ENCODE results near the gene ABAT. TPM values are rescaled to one million over a fixed set of nuclear protein-coding genes. Genes with fewer than 3 reads are reported as not detected.
A peak's percentile ranks its signal among the peaks of the same experiment; 100 is the strongest.
"Not testable (repeated sequence)": the region's sequence is repeated elsewhere in the genome, so short reads cannot be mapped to it uniquely, and the experiment has no call there.

Gene ABAT
- total RNA-seq, 1 donor from 2014 or later, result 14.5 TPM

- H3K4me1 ChIP-seq; H3K27me3 ChIP-seq (ENCODE audit: low read depth); H3K27ac ChIP-seq (replicated peaks); H3K4me3 ChIP-seq; H3K9me3 ChIP-seq (replicated peaks); DNase-seq: not testable (repeated sequence)
- peak; percentile 21 for TF ChIP-seq CTCF (IDR thresholded peaks at IDR 0.05; ENCODE audit: borderline replicate concordance)
- intact Hi-C loops (cut with micrococcal nuclease), result loop anchor here (10.0 kb wide), 1 partner anchor 233 kb away; the partner anchor contains the start of gene LITAFD
- H3K36me3 ChIP-seq, result peaks cover 20% of the 10 kb centered on the region
These were observed 22.5 kb upstream of the ABAT start for GRCh38 chr16:8651958-8652357.

- intact Hi-C loops (cut with micrococcal nuclease), result loop anchor here (10.0 kb wide), 1 partner anchor 230 kb away; the partner anchor contains the start of gene LITAFD
These were observed 19.2 kb upstream of the ABAT start for GRCh38 chr16:8655184-8655717.

GRCh38 chr16:8656376-8656775 lies 18.0 kb upstream of the ABAT start:
- H3K36me3 ChIP-seq, result no peaks in the 10 kb centered on the region
- H3K27me3 ChIP-seq (ENCODE audit: low read depth), result no peaks in the 10 kb centered on the region
- no peak overlapping the region for H3K27ac ChIP-seq (replicated peaks)
- no peak for TF ChIP-seq CTCF (IDR thresholded peaks at IDR 0.05; ENCODE audit: borderline replicate concordance)
- DNase-seq, result no peak
- peaks cover 4% of the 10 kb centered on the region for H3K4me1 ChIP-seq
- H3K9me3 ChIP-seq (replicated peaks), result no peaks in the 10 kb centered on the region
- no peak overlapping the region for H3K4me3 ChIP-seq
- intact Hi-C loops (cut with micrococcal nuclease), result loop anchor here (10.0 kb wide), 1 partner anchor 228 kb away; the partner anchor contains the start of gene LITAFD

More at GRCh38 chr16:8655184-8655717, 19.2 kb upstream of the ABAT start:
- H3K27me3 ChIP-seq (ENCODE audit: low read depth), result no peaks in the 10 kb centered on the region
- no peak for DNase-seq
- no peaks in the 10 kb centered on the region for H3K9me3 ChIP-seq (replicated peaks)
- H3K4me1 ChIP-seq, result no peaks in the 10 kb centered on the region
- no peak overlapping the region for H3K4me3 ChIP-seq
- peak; percentile 55 for TF ChIP-seq CTCF (IDR thresholded peaks at IDR 0.05; ENCODE audit: borderline replicate concordance)
- no peaks in the 10 kb centered on the region for H3K36me3 ChIP-seq
- H3K27ac ChIP-seq (replicated peaks), result no peak overlapping the region

- Histone ChIP-seq H3K36me3 (peaks cover 19% of the 10 kb centered on the region), H3K27me3 (ENCODE audit: low read depth) (no peaks in the 10 kb centered on the region), H3K9me3 (replicated peaks) (no peaks in the 10 kb centered on the region), H3K4me1 (peaks cover 4% of the 10 kb centered on the region), H3K27ac (replicated peaks) (no peak overlapping the region), H3K4me3 (no peak overlapping the region)
- peak; percentile 56 for DNase-seq
- intact Hi-C loops (cut with micrococcal nuclease), result loop anchor here (10.0 kb wide), 1 partner anchor 134 kb away; the partner anchor contains the start of genes PMM2 and TMEM186
- peak; percentile 83 for TF ChIP-seq CTCF (IDR thresholded peaks at IDR 0.05; ENCODE audit: borderline replicate concordance)
These were observed 13.5 kb upstream of the ABAT start for GRCh38 chr16:8660841-8661301.

- no peak for TF ChIP-seq CTCF (IDR thresholded peaks at IDR 0.05; ENCODE audit: borderline replicate concordance)
- intact Hi-C loops (cut with micrococcal nuclease), result loop anchor here (10.0 kb wide), 1 partner anchor 133 kb away; the partner anchor contains the start of genes PMM2 and TMEM186
- no peak overlapping the region for H3K4me3 ChIP-seq
- no peaks in the 10 kb centered on the region for H3K9me3 ChIP-seq (replicated peaks)
- no peak overlapping the region for H3K27ac ChIP-seq (replicated peaks)
- H3K4me1 ChIP-seq, result peaks cover 4% of the 10 kb centered on the region
- DNase-seq, result no peak
- H3K36me3 ChIP-seq, result peaks cover 25% of the 10 kb centered on the region
- no peaks in the 10 kb centered on the region for H3K27me3 ChIP-seq (ENCODE audit: low read depth)
These were observed 12.7 kb upstream of the ABAT start for GRCh38 chr16:8661703-8662102.
